Endothelial cell of umbilical vein (primary cell): ENCODE data around the gene KCNN3. TPM values are rescaled to one million over a fixed set of nuclear protein-coding genes. Genes with fewer than 3 reads are reported as not detected.

ENCODE experiments used
- BruUV-seq: library from RNA; stranded (reverse); fragments of 400-500 nt; replicated peaks from 2 replicates; lab custom pipeline; 2021; lab: Mats Ljungman, UMichigan
- CTCF ChIA-PET: fragments of 300-600, 350-600 bp; sonication (Branson Sonifier 250); formaldehyde crosslinking; loops from one replicate; lab custom pipeline; 2021; ENCODE audit warnings: antibody characterized with exemption, inconsistent platforms; lab: Charles Lee
- POLR2A ChIA-PET: fragments of 300-600, 350-600 bp; sonication (Branson Sonifier 250); formaldehyde crosslinking; loops from one replicate; lab custom pipeline; 2021; ENCODE audit warnings: antibody characterized with exemption, inconsistent platforms; lab: Charles Lee
- DNase-seq: peaks from one replicate; pipeline ENCODE4 v3.0.0-alpha.2; 2011; ENCODE audit warnings: low read depth, low spot score
- FAIRE-seq: peaks from 2 replicates; lab custom pipeline; 2011; peaks lifted over from hg19 to GRCh38; lab: Jason Lieb, UNC
- H2AFZ ChIP-seq: 2 replicates; pipeline ENCODE4 v1.6.0; 2012; ENCODE audit warnings: low read depth, low read length, control low read depth, inconsistent platforms
- H3K27ac ChIP-seq: 2 replicates; pipeline ENCODE4 v1.5.1; 2011; ENCODE audit warnings: low read depth, mild to moderate bottlenecking, control low read depth, low read length, moderate library complexity; ENCODE audit not compliant: insufficient read depth
- H3K27me3 ChIP-seq, 2 experiments: 2 replicates each; pipeline versions ENCODE4 v1.6.0 to v1.6.1; 2011; ENCODE audit warnings: low read length in 2 of 2, mixed read lengths in 1 of 2; ENCODE audit not compliant: control insufficient read depth in 2 of 2, insufficient read depth in 2 of 2
- H3K36me3 ChIP-seq, 2 experiments: 2 replicates in 1 of 2; 3 replicates in 1 of 2; pipeline ENCODE4 v1.5.1; 2011; ENCODE audit warnings: low read length in 2 of 2, mild to moderate bottlenecking in 1 of 2, moderate library complexity in 1 of 2; ENCODE audit not compliant: control insufficient read depth in 2 of 2, insufficient read depth in 2 of 2; ENCODE audit errors: extremely low read depth in 1 of 2
- H3K4me1 ChIP-seq: 3 replicates; pipeline ENCODE4 v1.5.1; 2011; ENCODE audit warnings: mild to moderate bottlenecking, low read length; ENCODE audit not compliant: control insufficient read depth, insufficient read depth; ENCODE audit errors: extremely low read depth
- H3K4me2 ChIP-seq: 2 replicates; pipeline ENCODE4 v1.6.1; 2011; ENCODE audit warnings: low read length, control low read depth, mixed read lengths; ENCODE audit not compliant: insufficient read depth
- H3K4me3 ChIP-seq, 3 experiments: fragments of 200-600 bp in 1 of 3; sonication (generic), shearing (Covaris generic) in 1 of 3; replicated peaks in 1 of 3; 2 replicates each; pipeline ENCODE4 v1.5.1; 2011 to 2016; ENCODE audit warnings: control low read depth in 3 of 3, low read length in 3 of 3, mild to moderate bottlenecking in 2 of 3, inconsistent platforms in 1 of 3, low read depth in 1 of 3, moderate library complexity in 1 of 3; ENCODE audit not compliant: insufficient read depth in 1 of 3
- H3K79me2 ChIP-seq: 2 replicates; pipeline ENCODE4 v1.6.0; 2012; ENCODE audit warnings: low read length, inconsistent platforms; ENCODE audit not compliant: control insufficient read depth, insufficient read depth
- H3K9ac ChIP-seq: replicated peaks from 2 replicates; pipeline ENCODE3; 2011; ENCODE audit warnings: low read length, control low read depth; ENCODE audit not compliant: insufficient read depth; ENCODE audit errors: extremely low read depth
- H3K9me1 ChIP-seq: replicated peaks from 3 replicates; pipeline ENCODE4 v1.6.0; 2011; ENCODE audit warnings: mild to moderate bottlenecking, low read length; ENCODE audit not compliant: control insufficient read depth, insufficient read depth; ENCODE audit errors: extremely low read depth
- H3K9me3 ChIP-seq: replicated peaks from 2 replicates; pipeline ENCODE4 v1.5.1; 2012; ENCODE audit warnings: low read length, inconsistent platforms; ENCODE audit not compliant: control insufficient read depth, insufficient read depth
- H4K20me1 ChIP-seq: replicated peaks from 2 replicates; pipeline ENCODE3; 2011; ENCODE audit warnings: mild to moderate bottlenecking, low read length; ENCODE audit not compliant: control insufficient read depth, insufficient read depth; ENCODE audit errors: extremely low read depth
- CTCF ChIP-seq, 2 donors: IDR thresholded peaks; 1 replicate in 1 of 2; 2 replicates in 1 of 2; pipeline ENCODE4 v1.5.1; 2011; ENCODE audit warnings: low read length in 2 of 2, mild to moderate bottlenecking in 2 of 2, moderate library complexity in 2 of 2, control low read depth in 1 of 2, inconsistent platforms in 1 of 2, low read depth in 1 of 2; ENCODE audit not compliant: insufficient read depth in 1 of 2; ENCODE audit errors: extremely low read depth in 1 of 2
- GATA2 ChIP-seq: IDR thresholded peaks from 2 replicates; pipeline ENCODE4 v1.7.0; 2011; ENCODE audit warnings: low read depth, mild to moderate bottlenecking, moderate library complexity, mixed read lengths, low read length; ENCODE audit not compliant: insufficient read length, insufficient read depth
- JUN ChIP-seq: IDR thresholded peaks from 2 replicates; pipeline ENCODE4 v1.6.1; 2011; ENCODE audit warnings: borderline replicate concordance, low read depth; ENCODE audit not compliant: insufficient read length, insufficient read depth
- dilution Hi-C: fragments of 300-500 bp; cut with MboI; formaldehyde crosslinking; loops from one replicate; pipeline ENCODE4 v1.15.0; 2019; ENCODE audit warnings: low sequenced_read_pairs; ENCODE audit not compliant: extremely low pct_ligation_motif_present
- intact Hi-C: fragments of 100-400 bp; cut with micrococcal nuclease; formaldehyde crosslinking; loops from one replicate; pipeline ENCODE4 v1.10.0; 2022
- polyA plus RNA-seq, 4 experiments: library from polyadenylated mRNA; depleted of rRNA in 3 of 4; stranded (reverse) in 3 of 4; unstranded in 1 of 4; fragments of >200 nt; gene quantifications; 2 replicates each; pipeline versions ENCODE4 v1.2.1 to v1.2.3, GENCODE V29; 2011 to 2012; ENCODE audit warnings: missing spikeins in 1 of 4
- total RNA-seq: library from RNA; stranded (reverse); gene quantifications from 2 replicates; pipeline ENCODE4 v1.2.3, GENCODE V29; 2021

Gene KCNN3
- total and polyA plus RNA-seq, 2 donors (not counting 3 experiments of a cell fraction or from before 2014, with no cell fraction given) = 0.91 to 1.1 TPM

GRCh38 chr1:154714638-154715037 lies 155.4 kb downstream of the KCNN3 start:
- no peaks in the 10 kb centered on the region for H3K79me2 ChIP-seq
- no peaks in the 10 kb centered on the region for H3K27me3 ChIP-seq
- no peak overlapping the region for H3K4me2 ChIP-seq
- no peaks in the 10 kb centered on the region for H4K20me1 ChIP-seq
- H3K9me1 ChIP-seq = no peaks in the 10 kb centered on the region
- no peaks in the 10 kb centered on the region for H3K36me3 ChIP-seq
- H3K9ac ChIP-seq = no peak overlapping the region
- POLR2A ChIA-PET = no interaction called here
- H3K9me3 ChIP-seq = no peaks in the 10 kb centered on the region
- TF ChIP-seq GATA2 = no peak
- no peak overlapping the region for H3K27ac ChIP-seq
- dilution Hi-C loops = no loop called here
- no peak for DNase-seq
- H2AFZ ChIP-seq = no peak overlapping the region
- BruUV-seq = no TSS peak
- H3K4me1 ChIP-seq = no peaks in the 10 kb centered on the region
- CTCF ChIA-PET = interaction anchor here (0.6 to 1.6 kb wide), 6 partner anchors 13 to 859 kb away, joined by 3 to 6 read pairs (median 3); no protein-coding TSS in a partner anchor
- no peak for FAIRE-seq
- H3K4me3 ChIP-seq = no peak overlapping the region
- intact Hi-C loops = no loop called here

- Histone ChIP-seq H3K9me3 (no peaks in the 10 kb centered on the region), H3K4me3 (no peak overlapping the region), H3K27ac (no peak overlapping the region), H3K36me3 (no peaks in the 10 kb centered on the region), H3K79me2 (no peaks in the 10 kb centered on the region), H4K20me1 (no peaks in the 10 kb centered on the region), H3K9ac (no peak overlapping the region), H3K27me3 (no peaks in the 10 kb centered on the region), H3K9me1 (no peaks in the 10 kb centered on the region), H2AFZ (no peak overlapping the region), H3K4me2 (no peak overlapping the region), H3K4me1 (no peaks in the 10 kb centered on the region)
- no peak for TF ChIP-seq CTCF (IDR thresholded peaks at IDR 0.05; ENCODE audit: extremely low read depth in 1 of 2, insufficient read depth in 1 of 2, low read depth in 1 of 2, low read length in 2 of 2)
- TF ChIP-seq JUN = no peak
- BruUV-seq = no TSS peak
- FAIRE-seq = peak; percentile 79
- intact Hi-C loops = no loop called here
- no peak for DNase-seq
- POLR2A ChIA-PET = no interaction called here
- CTCF ChIA-PET = interaction anchor here (0.6 to 1.6 kb wide), 3 partner anchors 16 to 46 kb away, joined by 3 to 6 read pairs (median 3); no protein-coding TSS in a partner anchor
- dilution Hi-C loops = no loop called here
These were observed 155.9 kb downstream of the KCNN3 start for GRCh38 chr1:154714052-154714623.
